Transverse colon (tissue), 4 donors: ENCODE results near the gene WNT11. TPM values are rescaled to one million over a fixed set of nuclear protein-coding genes. Genes with fewer than 3 reads are reported as not detected.

Experiments
- DNase-seq: peaks from one replicate; pipeline ENCODE4 v3.0.0-alpha.2; 2019
- H3K27ac ChIP-seq, 4 donors: fragments of 200-600 bp; sonication (generic); 2 replicates each; pipeline ENCODE4 v1.5.1; 2016 to 2018; ENCODE audit warnings: inconsistent platforms in 4 of 4
- H3K27me3 ChIP-seq: fragments of 200-600 bp; sonication (generic); 2 replicates; pipeline ENCODE4 v1.5.1; 2017; ENCODE audit warnings: inconsistent platforms
- H3K36me3 ChIP-seq, 4 donors: fragments of 200-600 bp; sonication (generic); 2 replicates each; pipeline ENCODE4 v1.5.1; 2017 to 2019; ENCODE audit warnings: inconsistent platforms in 4 of 4
- H3K4me1 ChIP-seq, 4 donors: fragments of 200-600 bp; sonication (generic); 2 replicates each; pipeline ENCODE4 v1.5.1; 2017 to 2020; ENCODE audit warnings: inconsistent platforms in 4 of 4
- H3K4me3 ChIP-seq, 4 donors: fragments of 200-600 bp; sonication (generic); 1 replicate in 1 of 4; 2 replicates in 3 of 4; pipeline versions ENCODE4 v1.5.1 to v1.6.1; 2017 to 2019; ENCODE audit warnings: inconsistent platforms in 4 of 4
- H3K9me3 ChIP-seq, 2 donors: fragments of 200-600 bp; sonication (generic); 2 replicates each; pipeline ENCODE4 v1.5.1; 2017 to 2019; ENCODE audit warnings: inconsistent platforms in 2 of 2
- CTCF ChIP-seq, 5 experiments: fragments of 200-600 bp in 3 of 5; fragments of 450-650 bp in 2 of 5; sonication (generic) in 3 of 5; IDR thresholded peaks; 1 replicate in 2 of 5; 2 replicates in 3 of 5; pipeline ENCODE4 v1.5.1; 2016 to 2017; ENCODE audit warnings: antibody characterized with exemption in 5 of 5, inconsistent platforms in 3 of 5, mild to moderate bottlenecking in 2 of 5, moderate library complexity in 1 of 5
- EP300 ChIP-seq: sonication (generic); formaldehyde crosslinking; IDR thresholded peaks from one replicate; pipeline ENCODE4 v1.6.1; 2017; ENCODE audit warnings: antibody characterized with exemption, low read depth
- POLR2A ChIP-seq: fragments of 450-650 bp; IDR thresholded peaks from one replicate; pipeline ENCODE4 v1.6.1; 2016; ENCODE audit warnings: antibody characterized with exemption, mild to moderate bottlenecking, moderate library complexity
- POLR2AphosphoS5 ChIP-seq, 3 donors: sonication (generic); formaldehyde crosslinking; IDR thresholded peaks; one replicate each; pipeline ENCODE4 v1.6.1; 2016; ENCODE audit warnings: antibody characterized with exemption in 3 of 3
- WGBS, 2 donors: methylation state at CpG; one replicate each; pipeline ENCODE4 v1.1.5; 2018; ENCODE audit warnings: low coverage in 1 of 2; 5-methylcytosine and 5-hydroxymethylcytosine counted together
- in situ Hi-C, 4 donors: fragments of 200-750 bp; cut with MboI; loops; one replicate each; pipeline versions ENCODE4 v1.15.0 to v1.15.1; 2017; ENCODE audit warnings: low sequenced_read_pairs in 3 of 4, low pct_ligation_motif_present in 1 of 4, low pct_unique_long_range_greater_than_20kb in 1 of 4
- intact Hi-C: fragments of 100-400 bp; cut with DNase I; formaldehyde crosslinking; loops from one replicate; pipeline ENCODE4 v1.15.1; 2023; ENCODE audit warnings: low total_unique reads
- total RNA-seq, 4 donors: library from RNA; depleted of rRNA; stranded (reverse); fragments of >200 nt; gene quantifications; one replicate each; pipeline ENCODE4 v1.1.0, GENCODE V29; 2016

The WNT11 gene
- total RNA-seq, 4 donors from 2014 or later, result 2.4 to 14.6 (median 9.9) TPM

DNA sequence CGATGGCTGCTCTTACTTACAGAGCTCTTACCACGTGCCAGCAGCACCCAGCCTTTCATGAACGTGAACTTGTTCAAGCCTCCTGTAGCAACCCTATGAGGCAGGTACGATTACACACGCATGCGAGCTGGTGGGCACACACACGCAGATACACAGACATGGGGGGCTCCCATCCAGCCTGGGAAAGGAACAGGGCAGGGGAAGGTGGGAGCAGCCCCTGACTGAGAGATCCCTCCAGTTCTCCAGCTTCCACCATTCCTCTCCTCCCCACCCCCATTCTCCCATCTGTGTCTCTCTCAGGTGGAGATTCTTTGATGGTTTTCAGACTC, 37.6 kb upstream of the WNT11 start:
- H3K27ac ChIP-seq, result no peak overlapping the region
- TF ChIP-seq POLR2AphosphoS5 (IDR thresholded peaks at IDR 0.05), result no peak
- TF ChIP-seq EP300, result no peak
- no peak for TF ChIP-seq POLR2A
- TF ChIP-seq CTCF (IDR thresholded peaks at IDR 0.05), result no peak
- intact Hi-C loops (no loop called here), in situ Hi-C loops (no loop called here)
- 83% methylated on average over 7 of the region's 7 CpGs; no CpG with 5 or more reads in 1 of the 2 donors for WGBS, 2 donors
- no peaks in the 10 kb centered on the region for H3K4me1 ChIP-seq
- H3K4me3 ChIP-seq, result no peak overlapping the region
- no peaks in the 10 kb centered on the region for H3K27me3 ChIP-seq
- no peak for DNase-seq
- H3K9me3 ChIP-seq, result no peaks in the 10 kb centered on the region
- no peaks in the 10 kb centered on the region for H3K36me3 ChIP-seq

DNA sequence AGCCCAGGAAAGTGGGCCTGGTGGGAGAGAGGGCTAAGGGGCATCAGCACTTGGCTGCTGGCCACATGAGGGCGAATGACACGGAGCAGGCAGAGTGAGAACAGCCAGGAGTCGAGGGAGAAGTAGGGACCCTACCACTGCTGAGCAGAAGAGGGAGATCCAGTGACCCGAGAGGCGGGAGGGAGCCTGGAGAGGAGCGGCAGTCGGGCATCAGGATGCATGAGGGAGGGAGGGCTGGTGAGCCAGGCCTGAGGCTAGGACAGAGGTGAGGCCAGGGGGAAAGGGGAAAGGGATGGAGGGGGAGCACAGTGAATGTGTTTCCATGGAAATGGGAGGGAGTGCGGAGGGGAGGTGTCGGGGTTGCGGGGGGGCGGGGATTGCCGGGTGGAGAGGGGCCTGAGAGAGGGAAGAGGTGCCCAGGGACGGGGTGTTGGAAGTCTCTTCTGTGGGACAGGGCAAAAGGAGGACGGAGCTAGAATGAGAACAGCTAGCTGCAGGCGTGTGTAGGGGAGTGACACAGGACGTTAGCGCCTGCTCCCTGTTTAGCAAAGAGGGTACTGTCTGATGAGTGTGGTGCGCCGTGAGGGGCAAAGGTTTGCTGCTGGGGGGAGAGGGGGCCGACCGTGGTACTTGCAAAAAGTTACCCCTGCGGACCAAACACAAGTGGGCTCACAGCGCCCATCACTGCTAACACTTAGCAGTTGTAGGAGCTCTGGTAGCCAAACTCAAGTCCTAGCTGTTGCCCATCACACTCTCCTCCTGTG, 37.1 kb upstream of the WNT11 start:
- no peak for DNase-seq
- Histone ChIP-seq H3K4me3 (no peak overlapping the region), H3K9me3 (no peaks in the 10 kb centered on the region), H3K27ac (no peak overlapping the region), H3K27me3 (no peaks in the 10 kb centered on the region), H3K4me1 (no peaks in the 10 kb centered on the region), H3K36me3 (no peaks in the 10 kb centered on the region)
- in situ Hi-C loops (no loop called here), intact Hi-C loops (no loop called here)
- 31 to 63% methylated on average over 6 to 22 of the region's 23 CpGs for WGBS, 2 donors
- TF ChIP-seq CTCF (IDR thresholded peaks at IDR 0.05), result no peak
- TF ChIP-seq EP300, result no peak
- no peak for TF ChIP-seq POLR2A
- TF ChIP-seq POLR2AphosphoS5 (IDR thresholded peaks at IDR 0.05), result no peak

GRCh38 chr11:76242004-76242779, 35.9 kb upstream of the WNT11 start:
- TF ChIP-seq POLR2A, result no peak
- no peak for TF ChIP-seq EP300
- TF ChIP-seq CTCF (IDR thresholded peaks at IDR 0.05), result no peak
- TF ChIP-seq POLR2AphosphoS5 (IDR thresholded peaks at IDR 0.05), result no peak
- no peaks in the 10 kb centered on the region for H3K4me1 ChIP-seq
- in situ Hi-C loops, result no loop called here
- no peak overlapping the region for H3K27ac ChIP-seq
- H3K27me3 ChIP-seq, result no peaks in the 10 kb centered on the region
- WGBS, 2 donors, result 86% methylated on average over 11 of the region's 12 CpGs; no CpG with 5 or more reads in 1 of the 2 donors
- intact Hi-C loops, result no loop called here
- H3K4me3 ChIP-seq, result no peak overlapping the region
- no peaks in the 10 kb centered on the region for H3K9me3 ChIP-seq
- no peak for DNase-seq
- H3K36me3 ChIP-seq, result no peaks in the 10 kb centered on the region

- no peaks in the 10 kb centered on the region for H3K27me3 ChIP-seq
- H3K9me3 ChIP-seq, result no peaks in the 10 kb centered on the region
- H3K4me3 ChIP-seq, result no peak overlapping the region
- H3K27ac ChIP-seq, result no peak overlapping the region
- TF ChIP-seq POLR2AphosphoS5 (IDR thresholded peaks at IDR 0.05) (no peak), POLR2A (no peak), CTCF (IDR thresholded peaks at IDR 0.05) (no peak), EP300 (no peak)
- intact Hi-C loops (no loop called here), in situ Hi-C loops (no loop called here)
- no peak for DNase-seq
- H3K36me3 ChIP-seq, result no peaks in the 10 kb centered on the region
- H3K4me1 ChIP-seq, result peaks cover 0 to 3% (median 0%) of the 10 kb centered on the region in 4 donors
- 81% methylated on average over 17 of the region's 17 CpGs; no CpG with 5 or more reads in 1 of the 2 donors for WGBS, 2 donors
Observed at GRCh38 chr11:76241243-76242000, 35.1 kb upstream of the WNT11 start.
